HG03469 (cell line): ENCODE measurements around the gene RABGAP1L.

Experiments
- ATAC-seq: cut with Tn5 transposase; IDR thresholded peaks from one replicate; pipeline ENCODE4 v1.9.1; 2021; ENCODE audit warnings: mild to moderate bottlenecking, moderate library complexity, moderate number of reproducible peaks; ENCODE audit not compliant: unreplicated experiment

Gene RABGAP1L

DNA sequence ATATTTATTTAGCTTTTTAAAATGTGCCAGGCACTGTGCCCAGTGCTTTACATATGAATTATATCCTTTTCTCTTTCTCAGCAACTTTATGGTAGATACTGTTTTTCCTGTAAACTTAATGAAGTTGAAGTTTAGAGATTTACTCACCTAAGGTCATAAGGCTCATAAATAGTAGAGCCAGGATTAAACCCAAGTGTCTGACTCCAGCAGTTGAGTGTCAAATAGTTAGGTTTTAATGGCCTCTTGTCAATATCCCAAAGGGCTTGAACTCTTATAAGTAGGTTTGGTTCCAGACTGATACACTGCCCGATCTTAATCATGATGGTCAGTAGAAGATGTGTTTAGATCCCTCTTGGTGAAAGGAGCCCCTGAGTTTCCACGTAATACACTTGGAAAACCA is 37.8 kb downstream of the RABGAP1L start:
- no peak for ATAC-seq

DNA sequence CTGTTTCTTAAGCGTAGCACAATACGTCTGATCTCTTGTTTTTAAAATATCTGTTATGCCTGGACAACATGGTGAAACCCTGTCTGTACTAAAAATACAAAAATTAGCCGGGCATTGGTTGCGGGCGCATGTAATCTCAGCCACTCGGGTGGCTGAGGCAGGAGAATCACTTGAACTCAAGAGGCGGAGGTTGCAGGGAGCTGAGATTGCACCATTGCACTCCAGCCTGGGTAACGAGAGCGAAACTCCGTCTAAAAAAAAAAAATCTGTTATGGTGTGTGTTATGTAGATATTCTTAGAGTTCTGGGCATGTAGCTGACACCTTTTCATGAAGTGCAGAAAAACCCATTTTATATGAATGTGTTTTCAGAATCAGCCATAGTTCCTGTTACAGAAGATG is 38.2 kb downstream of the RABGAP1L start:
- no peak for ATAC-seq

DNA sequence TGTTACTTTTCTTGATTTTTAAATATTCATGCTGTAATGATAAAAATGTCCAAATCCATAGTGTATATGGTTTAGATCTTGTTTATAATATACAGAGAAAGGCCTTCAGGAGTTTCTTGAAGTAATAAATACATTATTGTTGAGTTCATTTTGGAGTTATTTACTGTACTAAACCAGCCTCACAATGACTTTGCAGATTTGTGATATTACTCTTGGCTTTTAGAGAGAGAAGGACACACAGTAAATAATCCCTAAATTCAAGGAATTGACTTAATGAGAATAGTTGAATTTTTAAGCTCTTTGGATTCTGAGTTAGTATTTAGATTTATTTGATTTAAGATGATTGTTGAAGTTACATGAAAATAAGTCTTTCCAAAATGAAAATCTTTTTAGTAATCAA is 38.9 kb downstream of the RABGAP1L start:
- ATAC-seq = no peak

DNA sequence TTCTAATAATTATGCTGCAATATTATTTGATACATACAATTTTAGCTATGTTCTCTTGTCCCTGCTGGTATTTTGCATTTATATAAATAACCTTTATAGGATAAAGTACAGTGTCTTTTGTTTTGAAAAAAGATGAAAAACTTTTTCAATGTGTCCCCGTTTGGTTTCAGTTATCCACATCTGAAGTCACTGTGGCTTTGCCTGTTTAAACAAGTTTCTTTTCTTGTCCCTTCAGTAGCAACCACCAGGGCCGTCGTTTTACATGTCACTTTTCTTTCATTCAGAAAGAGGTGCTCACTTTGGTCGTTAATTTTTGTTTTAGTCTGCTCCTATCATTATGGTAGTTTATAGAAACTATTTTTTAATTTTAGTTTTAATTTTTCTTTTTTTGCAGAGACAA is 41.4 kb downstream of the RABGAP1L start:
- ATAC-seq = no peak

DNA sequence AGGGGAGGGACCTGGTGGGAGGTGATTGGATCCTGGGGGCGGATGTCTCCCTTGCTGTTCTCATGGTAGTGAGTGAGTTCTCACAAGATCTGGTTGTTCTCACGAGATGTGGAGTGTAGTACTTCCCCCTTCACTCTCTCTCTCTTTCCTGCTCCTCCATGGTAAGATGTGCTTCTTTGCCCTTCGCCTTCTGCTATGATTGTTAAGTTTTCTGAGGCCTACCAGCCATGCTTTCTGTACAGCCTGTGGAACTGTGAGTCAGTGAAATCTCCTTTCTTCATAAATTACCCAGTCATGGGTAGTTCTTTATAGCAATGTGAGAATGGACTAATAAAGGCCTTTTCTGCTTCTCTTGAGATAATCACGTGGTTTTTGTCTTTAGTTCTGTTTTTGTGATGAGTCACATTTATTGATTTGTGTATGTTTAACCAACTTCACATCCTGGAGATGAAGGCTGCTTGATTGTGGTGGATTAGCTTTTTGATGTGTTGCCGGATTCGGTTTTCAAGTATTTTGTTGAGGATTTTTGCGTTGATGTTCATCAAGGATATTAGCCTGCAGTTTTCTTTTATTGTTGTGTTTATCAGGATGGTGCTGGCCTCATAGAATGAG is 45.5 kb downstream of the RABGAP1L start:
- ATAC-seq = no peak

DNA sequence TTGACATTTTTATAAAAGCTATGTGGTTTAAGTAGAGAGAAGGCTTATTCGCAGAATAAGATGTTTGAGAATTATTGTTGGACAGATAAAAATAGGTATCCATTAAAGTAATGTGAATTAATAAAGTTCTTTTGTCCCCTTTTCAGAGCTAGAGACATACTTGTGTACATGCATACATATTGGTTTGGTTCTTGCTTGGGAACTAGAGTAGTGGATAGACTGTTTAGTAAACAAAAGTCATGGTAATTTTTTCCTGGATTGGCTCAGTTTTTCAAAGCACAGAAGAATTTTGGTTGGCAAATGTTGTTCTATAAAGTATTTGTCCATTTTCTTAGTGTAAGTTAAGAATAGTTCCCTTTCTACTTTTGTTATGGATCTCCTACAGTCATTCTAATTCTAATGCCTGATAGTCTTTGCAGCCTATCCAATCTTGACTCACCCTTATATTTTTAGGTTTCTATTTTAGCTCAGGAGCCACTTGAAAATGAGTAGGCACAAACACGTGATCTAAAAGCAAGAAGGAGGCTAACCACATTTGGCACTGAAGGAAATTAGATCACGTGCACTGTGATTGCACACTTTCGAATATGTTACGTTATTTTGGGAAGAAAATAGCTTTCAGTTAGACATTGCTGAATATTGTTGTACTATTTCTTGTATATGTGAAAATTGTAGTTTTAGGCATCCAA is 47.0 kb downstream of the RABGAP1L start:
- no peak for ATAC-seq

DNA sequence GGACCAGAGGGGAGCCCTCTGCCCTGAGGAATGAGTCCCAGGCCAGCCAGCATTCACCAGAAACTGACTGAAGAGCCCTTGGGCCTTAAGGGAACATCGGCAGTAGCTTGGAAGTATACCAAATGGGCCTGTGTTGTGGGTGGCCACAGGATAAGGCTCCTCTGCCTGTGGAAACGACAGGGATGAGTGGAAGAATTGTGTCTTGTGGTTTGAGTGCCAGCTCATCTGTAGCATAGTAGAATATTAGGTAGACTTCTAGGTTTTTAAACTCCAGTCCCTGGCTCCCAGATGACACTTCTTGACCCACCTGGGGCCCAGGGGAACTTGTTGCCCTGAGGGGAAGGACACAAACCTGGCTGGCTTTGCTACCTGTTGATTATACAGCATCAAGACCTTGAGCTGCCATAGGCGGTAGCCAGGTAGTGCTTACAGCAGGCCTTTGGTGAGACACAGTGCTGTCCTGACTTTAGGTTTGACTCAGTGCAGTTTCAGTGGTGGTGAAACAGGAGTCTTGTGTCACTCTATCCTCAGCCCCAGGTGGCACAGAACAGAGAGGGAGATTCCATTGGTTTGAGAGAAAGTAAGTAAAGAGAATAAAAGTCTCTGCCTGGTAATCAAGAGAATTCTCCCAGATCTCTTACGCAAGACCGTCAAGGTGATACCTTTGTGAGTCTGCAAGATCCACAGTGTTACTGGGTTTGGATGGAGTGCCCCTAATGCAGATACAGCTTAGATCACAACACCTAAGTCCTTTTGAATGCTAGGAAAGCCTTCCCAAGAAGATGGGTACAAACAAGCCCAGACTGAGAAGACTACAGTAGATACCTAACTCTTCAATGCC is 50.2 kb downstream of the RABGAP1L start:
- peak; percentile 66 for ATAC-seq

DNA sequence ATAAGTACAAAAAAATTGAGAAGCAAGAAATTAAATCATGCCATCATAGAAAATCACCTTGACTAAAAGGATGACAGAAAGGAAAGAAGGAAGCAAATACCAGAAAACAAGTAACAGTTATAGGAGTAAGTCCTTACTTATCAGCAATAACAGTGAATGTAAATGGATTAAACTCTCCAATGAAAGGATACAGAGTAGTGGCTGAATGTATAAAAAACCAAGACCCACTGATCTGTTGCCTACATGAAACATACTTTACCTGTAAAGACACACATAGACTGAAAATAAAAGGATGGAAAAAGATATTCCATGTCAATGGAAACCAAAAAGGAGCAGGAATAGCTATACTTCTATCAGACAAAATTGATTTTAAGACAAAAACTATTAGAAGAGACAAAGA is 52.2 kb downstream of the RABGAP1L start:
- no peak for ATAC-seq

DNA sequence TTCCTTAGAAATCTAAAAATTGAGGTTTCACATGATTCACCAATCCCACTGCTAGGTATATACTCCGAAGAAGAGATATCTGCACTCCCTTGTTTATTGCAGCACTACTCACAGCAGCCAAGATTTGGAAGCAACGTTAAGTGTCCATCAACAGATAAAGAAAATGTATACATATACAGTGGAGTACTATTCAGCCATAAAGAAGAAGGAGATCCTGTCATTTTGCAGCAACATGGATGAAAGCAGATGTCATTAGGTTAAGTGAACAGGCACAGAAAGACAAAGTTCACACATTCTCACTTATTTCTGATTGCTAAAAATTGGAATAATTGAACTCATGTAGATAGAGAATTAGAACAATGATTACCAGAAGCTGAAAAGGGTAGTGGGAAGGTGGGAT is 56.4 kb downstream of the RABGAP1L start:
- ATAC-seq = no peak

DNA sequence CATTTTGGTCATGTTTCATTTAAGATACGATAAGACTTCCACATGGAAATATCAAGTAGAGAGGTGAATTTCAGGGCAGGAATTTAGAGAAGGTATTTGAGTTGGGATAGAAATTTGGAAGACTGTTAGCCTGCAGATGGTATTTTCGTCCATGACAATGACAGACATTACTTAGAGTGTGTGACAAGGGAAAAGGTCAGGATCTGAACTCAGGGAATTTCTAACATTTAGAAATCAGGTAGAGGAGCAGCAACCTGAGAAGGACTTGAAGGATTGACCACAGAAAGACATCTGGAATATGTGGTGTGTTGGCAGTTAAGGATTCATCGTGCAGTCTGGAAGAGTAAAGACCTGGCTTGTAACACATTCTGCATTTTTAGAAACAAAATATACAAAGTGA is 57.9 kb downstream of the RABGAP1L start:
- no peak for ATAC-seq

DNA sequence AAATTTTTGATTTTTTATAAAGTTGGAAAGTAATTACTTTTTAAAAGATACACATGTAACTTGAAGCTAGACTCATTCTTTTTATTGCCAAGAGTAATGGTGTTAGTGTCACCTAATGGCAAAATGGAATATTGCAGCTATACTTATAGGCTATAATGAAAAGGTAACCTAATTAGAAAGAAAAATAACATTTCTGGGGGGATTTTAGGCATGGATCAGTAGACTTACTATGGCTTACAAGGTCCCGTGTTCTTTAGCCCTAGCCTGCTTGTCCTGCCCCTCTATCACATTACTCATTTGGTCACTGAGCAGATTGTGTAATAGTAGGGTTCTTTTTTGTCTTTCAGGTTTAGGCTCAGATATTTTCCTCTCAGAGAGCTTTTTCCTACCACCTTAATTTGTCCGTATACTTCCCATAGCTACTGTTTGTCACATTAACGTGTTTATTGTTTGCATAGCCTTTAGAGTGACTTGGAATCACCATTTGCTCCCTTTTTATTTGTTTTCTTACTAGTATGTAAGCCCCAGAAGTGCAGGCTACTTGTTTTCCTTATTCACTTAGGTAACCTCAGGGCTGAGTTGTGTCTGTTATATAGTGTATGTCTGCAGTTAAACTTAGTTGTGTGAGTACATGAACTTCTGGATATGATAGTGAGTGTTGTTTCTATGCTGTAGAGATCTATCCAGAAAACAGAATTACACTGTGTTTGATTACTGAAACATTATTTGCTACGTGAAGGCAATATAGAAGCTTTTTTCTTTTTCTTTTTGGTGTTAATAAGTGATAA is 58.7 kb downstream of the RABGAP1L start:
- ATAC-seq = no peak

DNA sequence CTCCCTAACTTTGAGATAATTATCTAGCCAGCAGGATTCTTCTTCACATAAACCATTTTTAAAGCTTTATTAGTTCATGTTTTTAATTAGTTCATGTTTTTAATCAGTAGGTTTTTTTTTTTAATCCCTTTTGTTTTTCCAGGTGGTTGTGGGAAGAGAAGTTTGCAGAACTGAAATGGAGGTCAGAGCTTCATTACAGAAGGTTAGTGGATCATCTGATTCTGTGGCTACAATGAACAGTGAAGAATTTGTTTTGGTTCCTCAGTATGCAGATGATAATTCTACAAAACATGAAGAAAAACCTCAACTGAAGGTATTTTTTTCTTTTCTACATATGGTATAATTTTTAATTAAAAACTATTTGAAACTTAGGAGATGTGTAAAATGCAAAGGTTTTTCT is 59.7 kb downstream of the RABGAP1L start:
- no peak for ATAC-seq

DNA sequence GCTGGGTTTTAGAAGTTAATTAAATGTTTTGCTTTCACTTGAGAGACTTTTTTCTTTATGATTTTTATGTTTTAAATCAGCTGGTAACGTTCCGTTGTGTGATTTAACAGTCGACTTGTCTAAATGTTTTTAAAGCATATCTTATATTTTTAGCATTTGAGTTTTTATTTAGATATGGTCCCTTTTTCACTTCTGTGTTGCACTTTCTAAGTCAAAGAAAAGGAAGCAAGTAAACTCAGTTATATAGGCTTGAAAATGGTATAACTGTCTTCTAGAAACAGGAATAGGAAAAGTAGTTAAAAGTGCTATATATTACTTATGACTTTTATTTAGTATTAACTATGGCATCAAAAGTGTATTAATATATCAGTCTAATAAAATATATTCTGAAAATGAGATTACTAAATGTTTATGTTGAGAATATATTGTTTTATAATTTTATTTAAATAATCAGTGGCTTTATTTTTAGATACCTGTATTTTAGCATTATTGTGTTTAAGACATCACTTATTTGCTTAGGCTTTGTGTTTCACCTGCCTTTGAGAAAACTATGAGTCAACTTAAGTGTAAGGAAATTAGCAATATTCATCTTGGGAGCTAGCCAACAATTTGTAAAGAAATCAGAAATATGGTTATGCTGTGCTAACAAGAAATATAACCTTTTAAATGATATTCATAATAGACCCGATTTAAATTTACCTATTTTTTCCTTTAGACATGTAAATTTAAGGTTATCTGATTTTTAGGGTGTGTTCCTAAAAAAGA is 60.5 kb downstream of the RABGAP1L start:
- no peak for ATAC-seq

DNA sequence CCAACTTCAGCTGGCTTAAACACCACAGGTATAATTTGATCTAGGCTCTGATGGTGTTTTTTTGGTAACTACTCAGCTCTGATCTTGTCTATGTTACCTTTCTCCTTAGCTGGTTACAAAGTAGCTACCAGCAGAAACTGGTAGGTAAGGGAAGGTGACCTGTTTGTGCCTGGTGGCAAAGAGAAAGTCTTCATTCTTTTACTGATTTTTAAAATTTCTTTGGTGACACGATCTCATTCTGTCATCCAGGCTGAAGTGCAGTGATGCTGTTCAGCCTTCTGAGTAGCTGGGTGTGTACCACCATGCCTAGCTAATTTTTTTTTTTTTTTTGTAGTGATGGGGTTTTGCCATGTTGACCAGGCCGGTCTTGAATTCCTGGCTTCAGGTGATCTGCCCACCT is 62.4 kb downstream of the RABGAP1L start:
- no peak for ATAC-seq

DNA sequence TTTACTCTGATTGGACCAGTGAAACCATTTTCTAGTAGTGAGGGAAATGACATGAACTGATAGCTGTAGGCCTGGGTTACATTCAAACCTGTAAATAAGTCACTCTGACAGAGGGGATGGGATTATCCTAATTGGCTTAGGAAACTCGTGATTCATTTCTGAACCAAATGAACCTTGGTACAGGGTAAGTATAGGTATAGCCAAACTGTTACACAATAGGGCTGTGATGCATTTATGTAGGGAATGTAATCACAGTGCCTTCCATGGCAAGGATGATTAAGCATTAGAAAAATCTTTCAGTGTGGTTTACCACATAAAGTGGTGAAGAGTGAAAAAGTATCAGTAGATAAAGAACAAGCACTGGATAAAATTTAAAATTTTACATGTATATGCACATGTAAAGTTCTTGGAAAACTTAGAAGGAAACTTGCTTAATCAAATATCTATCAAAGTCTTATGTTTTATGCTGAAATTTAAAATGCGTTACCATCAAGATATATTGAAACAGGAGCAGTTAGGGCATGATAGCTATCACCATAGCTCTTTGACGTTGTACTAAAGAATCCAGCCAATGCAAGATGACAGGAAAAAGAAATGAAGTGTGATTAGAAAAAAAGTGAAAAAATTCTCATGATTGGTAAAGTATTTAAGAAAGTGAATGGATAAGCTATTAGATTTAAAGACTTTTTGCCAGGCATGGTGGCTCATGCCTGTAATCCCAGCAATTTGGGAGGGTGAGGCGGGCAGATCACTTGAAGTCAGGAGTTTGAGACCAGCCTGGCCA is 63.0 kb downstream of the RABGAP1L start:
- no peak for ATAC-seq

DNA sequence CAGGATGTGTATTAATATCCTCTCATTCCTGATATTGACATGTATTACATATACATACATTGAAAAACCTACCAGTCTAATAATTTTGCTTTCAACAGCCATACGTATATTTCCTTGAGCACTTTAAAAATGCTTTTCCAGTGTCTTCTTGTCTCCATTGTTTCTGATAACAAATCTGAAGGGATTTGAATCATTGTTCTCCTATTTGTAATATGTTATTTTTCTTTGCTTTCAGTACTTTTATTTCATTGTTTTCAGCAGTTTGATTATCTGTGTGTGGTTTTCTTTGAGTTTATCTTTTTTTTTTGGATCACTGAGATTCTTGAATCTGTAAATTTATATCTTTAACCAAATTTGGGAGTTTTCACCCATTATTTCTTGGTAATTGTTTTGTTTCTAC is 65.3 kb downstream of the RABGAP1L start:
- no peak for ATAC-seq

DNA sequence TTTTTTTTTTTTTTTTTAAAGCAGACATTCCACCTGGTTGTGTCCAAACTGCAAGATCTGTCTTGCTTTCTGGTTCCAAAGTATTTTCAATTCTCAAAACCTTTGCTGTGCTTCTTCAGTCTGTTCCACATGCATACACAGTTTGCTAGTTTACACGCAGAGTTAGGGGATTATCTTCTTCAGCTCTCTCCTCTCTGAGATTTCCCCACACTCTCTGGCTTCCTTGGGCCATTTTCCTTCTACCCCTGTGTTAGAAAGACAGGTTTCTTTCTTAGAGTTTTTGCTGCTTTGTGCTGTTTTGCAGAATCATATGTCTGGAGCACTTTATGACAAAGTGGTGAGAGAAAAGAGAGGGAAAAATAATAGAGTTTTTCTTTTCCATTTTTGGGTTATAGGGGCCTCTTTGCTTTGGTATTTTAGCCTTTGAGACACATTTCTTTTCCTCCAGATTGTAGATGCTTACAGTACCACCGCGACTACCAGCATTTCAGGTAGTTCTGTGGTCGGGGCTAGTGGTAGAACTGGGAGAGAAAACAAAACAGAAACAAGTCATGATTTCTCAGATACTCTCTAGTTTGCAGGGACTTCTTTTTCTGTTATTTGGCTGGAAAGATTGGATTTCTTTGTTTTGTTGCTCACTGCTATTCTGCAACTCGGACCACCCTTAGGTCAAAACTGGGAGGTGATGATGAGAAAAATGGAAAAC is 66.3 kb downstream of the RABGAP1L start:
- ATAC-seq = no peak

DNA sequence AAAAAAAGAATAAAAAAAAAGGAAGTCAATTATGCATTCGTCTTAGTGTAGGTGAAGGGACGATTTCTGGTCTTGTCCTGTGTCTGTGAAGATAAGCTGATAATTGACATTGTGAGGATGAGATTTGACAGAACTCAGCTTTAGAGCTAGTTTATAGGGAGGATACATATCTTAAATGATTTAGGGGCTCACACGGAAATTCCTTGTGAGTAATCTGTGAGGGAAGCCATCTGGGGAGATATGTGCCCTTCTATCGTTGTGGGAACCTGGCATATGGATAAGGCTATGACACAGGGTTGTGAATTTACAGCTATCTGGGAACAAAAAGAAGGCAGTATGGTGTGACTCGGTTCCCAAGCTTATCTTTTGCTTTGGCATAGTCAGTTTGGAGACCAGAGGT is 71.1 kb downstream of the RABGAP1L start:
- no peak for ATAC-seq

DNA sequence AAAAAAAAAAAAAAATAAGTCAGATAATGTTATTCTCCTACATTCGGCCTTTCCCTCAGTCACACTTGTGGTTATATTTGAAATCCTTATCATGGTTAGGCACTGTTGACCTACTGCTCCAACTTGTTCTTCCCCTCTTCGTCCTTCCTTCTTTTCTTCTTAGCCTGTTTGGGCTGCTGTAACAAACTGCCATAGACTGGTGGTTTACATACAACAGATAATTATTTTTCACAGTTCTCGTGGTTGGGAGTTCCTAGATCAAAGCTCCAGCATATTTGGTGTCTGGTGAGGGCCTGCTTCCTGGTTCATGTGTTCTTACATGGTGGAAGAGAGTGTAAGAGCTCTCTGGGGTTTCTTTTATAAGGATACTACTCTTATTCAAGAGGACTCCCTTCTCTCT is 73.4 kb downstream of the RABGAP1L start:
- ATAC-seq = no peak
